T-helper 1 cell treated with Interleukin-12 subunit alpha and Interleukin-12 subunit beta and Interleukin-4 antibody, amounts not matched to agents 30 μg/mL and 1 μg/mL, for 36 hours (primary cell): ENCODE results near the gene P2RX5.

ENCODE experiments used
- H3K27ac Mint-ChIP-seq: one replicate; pipeline ENCODE4 v1.8.0; 2021; ENCODE audit warnings: mild to moderate bottlenecking, mixed read lengths
- H3K27me3 Mint-ChIP-seq: one replicate; pipeline ENCODE4 v1.8.0; 2021; ENCODE audit warnings: low read depth, mixed read lengths
- H3K36me3 Mint-ChIP-seq: one replicate; pipeline ENCODE4 v1.8.0; 2021; ENCODE audit warnings: low read depth, mixed read lengths
- H3K4me1 Mint-ChIP-seq: one replicate; pipeline ENCODE4 v1.8.0; 2021; ENCODE audit warnings: low read depth, mixed read lengths
- H3K4me3 Mint-ChIP-seq: one replicate; pipeline ENCODE4 v1.8.0; 2021; ENCODE audit warnings: mild to moderate bottlenecking, moderate library complexity, mixed read lengths
- H3K9me3 Mint-ChIP-seq: one replicate; pipeline ENCODE4 v1.8.0; 2021; ENCODE audit warnings: mixed read lengths

P2RX5 gene

DNA sequence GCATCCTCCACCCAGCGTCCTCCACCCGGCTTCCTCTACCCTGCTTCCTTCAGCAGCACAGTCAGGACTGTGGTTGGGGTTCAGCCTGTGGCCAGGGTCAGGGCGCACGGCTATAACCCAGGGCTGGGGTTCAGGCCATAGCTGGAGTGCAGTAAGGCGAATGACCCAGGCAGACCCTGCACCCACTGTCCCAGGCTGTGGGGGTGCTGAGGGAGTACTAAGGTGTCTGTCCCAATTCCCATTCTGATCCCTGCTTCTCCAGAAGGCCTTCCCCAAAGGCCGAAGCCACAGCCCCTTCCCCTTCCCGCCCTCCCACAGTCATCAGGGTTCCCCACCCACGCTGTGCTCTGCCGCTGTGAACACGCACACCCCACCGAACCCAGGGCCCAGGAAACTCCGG, 14.9 kb downstream of the P2RX5 start:
- no peaks in the 10 kb centered on the region for H3K27me3 Mint-ChIP-seq
- H3K4me3 Mint-ChIP-seq = no peak overlapping the region
- H3K9me3 Mint-ChIP-seq = no peaks in the 10 kb centered on the region
- no peak overlapping the region for H3K27ac Mint-ChIP-seq
- peaks cover 37% of the 10 kb centered on the region for H3K36me3 Mint-ChIP-seq
- H3K4me1 Mint-ChIP-seq = peaks cover 26% of the 10 kb centered on the region

DNA sequence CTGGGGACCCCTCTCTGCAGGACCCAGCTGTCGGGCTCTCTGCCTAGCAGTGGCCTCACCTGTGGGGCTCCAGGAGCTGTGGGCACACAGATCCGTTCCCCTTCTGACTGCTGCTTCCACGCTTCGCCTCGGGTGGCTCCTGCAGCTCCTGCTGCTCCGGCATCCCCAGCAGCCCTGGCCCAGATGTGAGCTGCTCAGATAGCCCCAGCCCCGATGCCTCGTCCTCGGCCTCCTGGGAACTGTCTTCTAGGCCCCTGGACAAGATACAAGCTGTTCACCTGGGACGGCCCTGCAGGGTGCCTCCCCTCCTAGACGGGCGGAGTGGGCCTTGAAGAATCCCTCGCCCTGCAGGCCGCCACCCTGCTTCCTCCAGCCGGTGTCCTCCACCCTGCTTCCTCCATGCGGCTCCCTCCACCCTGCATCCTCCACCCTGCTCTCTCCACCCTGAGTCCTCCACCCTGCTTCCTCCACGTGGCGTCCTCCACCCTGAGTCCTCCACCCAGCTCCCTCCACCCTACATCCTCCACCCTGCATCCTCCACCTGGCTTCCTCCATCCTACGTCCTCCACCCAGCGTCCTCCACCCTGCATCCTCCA, 16.3 kb downstream of the P2RX5 start:
- peak overlapping the region; percentile 57 for H3K27ac Mint-ChIP-seq
- H3K4me3 Mint-ChIP-seq = no peak overlapping the region
- H3K36me3 Mint-ChIP-seq = peaks cover 42% of the 10 kb centered on the region
- no peaks in the 10 kb centered on the region for H3K27me3 Mint-ChIP-seq
- H3K9me3 Mint-ChIP-seq = no peaks in the 10 kb centered on the region
- peaks cover 24% of the 10 kb centered on the region for H3K4me1 Mint-ChIP-seq

DNA sequence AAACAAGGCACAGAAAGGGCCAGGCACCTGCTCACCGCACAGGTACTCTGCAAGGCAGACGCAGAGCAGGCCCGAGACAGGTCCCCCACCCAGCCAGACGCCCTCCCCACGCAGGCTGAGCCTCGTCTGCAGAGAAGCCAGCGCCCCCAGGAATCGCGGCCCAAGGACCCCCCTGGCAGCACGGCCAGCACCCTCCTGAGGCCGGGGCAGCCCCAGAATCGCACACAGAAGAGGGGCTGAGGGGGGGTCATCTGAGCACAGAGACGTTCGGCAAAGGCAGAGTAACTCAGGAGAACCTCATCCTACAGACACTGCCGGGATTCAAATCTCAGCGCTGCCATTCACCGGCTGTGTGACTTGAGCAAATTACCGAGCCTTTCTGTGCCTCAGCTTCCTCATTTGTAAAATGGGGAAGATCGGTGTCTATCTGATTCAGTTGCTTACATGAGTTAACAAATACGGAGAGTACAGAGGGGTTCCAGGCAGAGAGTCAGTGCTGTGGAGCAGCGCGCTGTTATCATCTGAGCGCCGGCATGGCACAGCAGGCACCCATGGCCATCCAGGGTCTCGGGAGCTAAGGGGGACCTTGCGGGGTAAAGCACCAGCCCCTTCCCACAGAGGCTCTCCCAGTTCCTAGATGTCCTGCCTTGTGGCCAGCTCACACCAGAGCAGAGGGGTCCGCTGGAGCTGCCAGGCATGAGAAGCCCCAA, 17.0 kb downstream of the P2RX5 start:
- peaks cover 22% of the 10 kb centered on the region for H3K4me1 Mint-ChIP-seq
- H3K27me3 Mint-ChIP-seq = no peaks in the 10 kb centered on the region
- H3K36me3 Mint-ChIP-seq = peaks cover 39% of the 10 kb centered on the region
- H3K4me3 Mint-ChIP-seq = no peak overlapping the region
- no peaks in the 10 kb centered on the region for H3K9me3 Mint-ChIP-seq
- H3K27ac Mint-ChIP-seq = no peak overlapping the region

DNA sequence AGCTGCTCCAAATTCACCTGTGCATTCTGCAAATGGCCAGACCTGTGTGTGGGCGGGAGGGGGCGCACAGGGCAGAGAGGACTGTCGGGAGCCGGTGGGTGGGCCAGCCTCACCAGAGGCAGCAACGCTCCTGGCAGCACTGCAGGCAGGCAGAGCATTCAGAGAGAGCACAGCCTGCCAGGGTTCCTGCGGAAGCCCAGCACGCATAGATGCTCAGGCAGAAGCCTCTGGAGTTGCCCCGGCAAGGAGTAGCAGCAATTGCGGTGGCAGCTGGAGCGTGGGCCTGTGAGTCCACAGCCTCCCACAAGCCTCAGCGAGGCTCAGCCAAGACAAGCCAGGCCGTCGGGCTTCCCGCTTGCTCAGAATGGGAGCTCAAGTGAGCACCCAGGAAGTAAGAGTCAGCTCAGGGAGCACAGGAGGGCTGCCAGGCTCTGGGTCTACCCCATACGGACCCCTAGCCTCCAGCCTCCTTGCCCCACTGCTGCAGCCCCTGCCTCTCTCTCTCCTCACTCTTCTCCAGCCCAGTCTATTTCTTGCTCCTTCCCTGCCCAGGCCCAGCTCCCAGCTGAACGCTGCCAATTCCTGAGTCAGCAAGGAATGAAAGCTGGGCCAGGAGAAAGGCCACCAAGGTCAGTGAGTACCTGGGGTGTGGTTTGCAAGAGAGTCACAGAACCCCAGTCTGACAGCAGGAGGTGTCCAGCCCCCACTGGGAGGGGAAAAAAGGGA, 17.7 kb downstream of the P2RX5 start:
- no peaks in the 10 kb centered on the region for H3K27me3 Mint-ChIP-seq
- H3K27ac Mint-ChIP-seq = no peak overlapping the region
- H3K9me3 Mint-ChIP-seq = no peaks in the 10 kb centered on the region

DNA sequence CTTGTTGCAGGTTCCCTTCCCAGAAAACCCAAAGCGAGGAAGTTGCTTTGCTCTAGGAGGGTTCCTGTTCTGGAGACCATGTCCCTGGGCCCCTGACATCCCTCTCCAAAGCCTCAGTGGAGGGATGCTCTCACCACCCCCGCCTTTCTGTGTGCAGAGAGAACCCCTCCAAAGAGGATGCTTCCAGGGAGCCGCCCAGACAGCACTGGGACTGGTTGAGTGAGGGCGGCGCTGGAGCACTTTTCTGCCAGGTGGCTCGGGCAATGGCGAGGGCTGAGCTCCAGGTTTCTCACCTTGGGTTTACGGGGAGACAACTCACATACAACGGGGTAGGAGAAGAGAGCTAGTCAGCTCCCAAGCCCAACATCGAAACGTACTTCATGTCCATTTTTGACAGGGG, 20.1 kb downstream of the P2RX5 start:
- Mint-ChIP-seq H3K36me3 (peaks cover 32% of the 10 kb centered on the region), H3K4me1 (peaks cover 7% of the 10 kb centered on the region), H3K27ac (no peak overlapping the region), H3K4me3 (no peak overlapping the region), H3K9me3 (no peaks in the 10 kb centered on the region), H3K27me3 (no peaks in the 10 kb centered on the region)

More for the DNA sequence above, 17.7 kb downstream of the P2RX5 start:
- Mint-ChIP-seq H3K36me3 (peaks cover 39% of the 10 kb centered on the region), H3K4me3 (no peak overlapping the region), H3K4me1 (peaks cover 17% of the 10 kb centered on the region)

DNA sequence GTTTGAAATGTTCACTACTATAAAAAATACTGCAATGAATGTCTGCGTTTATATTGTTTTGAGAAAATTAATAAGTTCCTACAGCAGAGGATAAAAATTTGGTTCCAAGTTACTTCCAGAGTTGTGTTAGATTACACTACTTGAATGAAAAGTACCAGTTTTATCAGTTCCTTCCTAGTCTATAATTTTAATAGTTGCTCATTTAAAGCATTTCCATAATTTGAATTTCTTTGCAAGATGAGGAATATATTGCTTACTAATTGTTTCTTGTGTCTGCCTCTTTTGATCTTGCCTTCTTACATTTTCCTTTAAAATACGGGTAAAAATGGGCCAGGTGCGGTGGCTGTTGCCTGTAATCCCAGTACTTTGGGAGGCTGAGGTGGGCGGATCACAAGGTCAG, 23.4 kb downstream of the P2RX5 start:
- Mint-ChIP-seq H3K27ac (no peak overlapping the region), H3K9me3 (no peaks in the 10 kb centered on the region), H3K36me3 (peaks cover 22% of the 10 kb centered on the region), H3K27me3 (no peaks in the 10 kb centered on the region), H3K4me1 (peaks cover 14% of the 10 kb centered on the region), H3K4me3 (no peak overlapping the region)

DNA sequence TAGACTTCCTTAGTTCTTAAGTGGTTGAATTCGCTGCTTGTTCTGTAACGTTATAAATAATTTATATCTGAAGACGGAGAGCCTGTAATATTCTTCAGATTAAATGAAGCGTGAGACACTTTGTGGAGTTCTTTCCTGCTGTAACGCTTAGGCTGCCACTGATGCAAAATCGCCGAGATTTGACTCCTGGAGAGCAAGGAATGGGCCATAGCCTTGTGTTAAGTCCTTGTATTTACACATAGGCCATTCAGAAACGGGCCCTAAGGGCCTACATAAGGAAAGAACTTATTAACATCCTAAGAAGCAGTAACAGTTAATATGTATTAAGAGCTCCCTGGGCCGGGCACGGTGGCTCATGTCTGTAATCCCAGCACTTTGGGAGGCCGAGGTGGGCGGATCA, 26.4 kb downstream of the P2RX5 start:
- peak overlapping the region; percentile 96 for H3K4me3 Mint-ChIP-seq
- no peaks in the 10 kb centered on the region for H3K9me3 Mint-ChIP-seq
- peaks cover 23% of the 10 kb centered on the region for H3K4me1 Mint-ChIP-seq
- peaks cover 12% of the 10 kb centered on the region for H3K36me3 Mint-ChIP-seq
- H3K27me3 Mint-ChIP-seq = no peaks in the 10 kb centered on the region
- H3K27ac Mint-ChIP-seq = peak overlapping the region; percentile 91

DNA sequence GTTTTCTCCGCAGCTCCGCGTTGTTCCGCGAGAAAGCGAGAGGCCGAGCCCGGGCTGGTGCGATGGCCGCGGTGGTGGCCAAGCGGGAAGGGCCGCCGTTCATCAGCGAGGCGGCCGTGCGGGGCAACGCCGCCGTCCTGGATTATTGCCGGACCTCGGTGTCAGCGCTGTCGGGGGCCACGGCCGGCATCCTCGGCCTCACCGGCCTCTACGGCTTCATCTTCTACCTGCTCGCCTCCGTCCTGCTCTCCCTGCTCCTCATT, 26.9 kb downstream of the P2RX5 start:
- peaks cover 12% of the 10 kb centered on the region for H3K36me3 Mint-ChIP-seq
- peak overlapping the region; percentile 91 for H3K27ac Mint-ChIP-seq
- peak overlapping the region; percentile 96 for H3K4me3 Mint-ChIP-seq
- H3K27me3 Mint-ChIP-seq = no peaks in the 10 kb centered on the region
- peaks cover 23% of the 10 kb centered on the region for H3K4me1 Mint-ChIP-seq
- H3K9me3 Mint-ChIP-seq = no peaks in the 10 kb centered on the region

DNA sequence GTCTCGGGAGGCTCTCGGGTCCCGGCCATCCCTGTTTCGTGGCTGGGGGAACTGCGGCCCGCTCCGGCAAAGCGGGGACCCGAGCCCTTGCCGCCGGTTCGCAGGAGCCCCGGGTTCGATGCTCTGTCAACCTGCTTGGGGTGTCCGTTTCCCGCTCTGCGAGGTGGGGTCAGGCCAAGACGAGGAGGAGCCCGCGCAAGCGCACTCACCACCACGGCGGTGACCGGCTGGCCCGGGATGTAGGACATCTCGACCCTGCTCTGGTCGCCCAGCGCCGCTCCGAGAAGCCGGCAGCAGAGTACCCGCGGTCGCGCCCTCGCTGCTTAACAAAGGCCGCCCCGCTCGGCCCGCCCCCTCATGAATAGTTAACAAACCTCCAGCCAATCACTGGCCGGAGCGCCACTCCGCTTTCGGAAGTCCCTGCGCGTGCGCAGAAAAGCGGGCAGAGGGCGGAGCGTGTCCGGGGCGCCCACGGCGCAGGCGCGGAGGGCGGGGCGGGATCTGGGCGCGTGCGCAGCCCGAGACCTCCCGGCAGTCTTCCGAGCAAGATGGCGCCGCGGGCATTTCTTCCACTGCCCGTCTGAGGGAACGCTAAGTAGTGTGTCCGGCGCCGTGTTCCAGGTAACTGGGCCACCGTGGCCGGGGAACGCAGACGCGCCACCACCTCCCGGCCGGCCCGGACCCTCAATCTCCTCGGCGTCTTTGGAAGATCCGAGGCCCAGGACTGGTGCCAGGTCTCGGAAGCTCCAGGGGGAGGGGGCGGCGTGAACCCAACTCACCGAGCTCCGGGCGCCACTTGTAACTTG, 27.5 kb downstream of the P2RX5 start, which contains the start of the genes EMC6 and TAX1BP3:
Gene EMC6 (plus strand): TSS at position 534 of the 806 bp plus-strand sequence. CDS start 335 bp downstream, outside the sequence.
Gene TAX1BP3 (minus strand): TSS at position 300 of the 806 bp plus-strand sequence. CDS start 52 bp downstream, at position 248.
- Mint-ChIP-seq H3K27me3 (no peaks in the 10 kb centered on the region), H3K4me3 (peak within 1 kb of the TSS; percentile 96), H3K27ac (peak within 1 kb of the TSS; percentile 91), H3K4me1 (peaks cover 23% of the 10 kb centered on the region), H3K36me3 (peaks cover 12% of the 10 kb centered on the region), H3K9me3 (no peaks in the 10 kb centered on the region)

DNA sequence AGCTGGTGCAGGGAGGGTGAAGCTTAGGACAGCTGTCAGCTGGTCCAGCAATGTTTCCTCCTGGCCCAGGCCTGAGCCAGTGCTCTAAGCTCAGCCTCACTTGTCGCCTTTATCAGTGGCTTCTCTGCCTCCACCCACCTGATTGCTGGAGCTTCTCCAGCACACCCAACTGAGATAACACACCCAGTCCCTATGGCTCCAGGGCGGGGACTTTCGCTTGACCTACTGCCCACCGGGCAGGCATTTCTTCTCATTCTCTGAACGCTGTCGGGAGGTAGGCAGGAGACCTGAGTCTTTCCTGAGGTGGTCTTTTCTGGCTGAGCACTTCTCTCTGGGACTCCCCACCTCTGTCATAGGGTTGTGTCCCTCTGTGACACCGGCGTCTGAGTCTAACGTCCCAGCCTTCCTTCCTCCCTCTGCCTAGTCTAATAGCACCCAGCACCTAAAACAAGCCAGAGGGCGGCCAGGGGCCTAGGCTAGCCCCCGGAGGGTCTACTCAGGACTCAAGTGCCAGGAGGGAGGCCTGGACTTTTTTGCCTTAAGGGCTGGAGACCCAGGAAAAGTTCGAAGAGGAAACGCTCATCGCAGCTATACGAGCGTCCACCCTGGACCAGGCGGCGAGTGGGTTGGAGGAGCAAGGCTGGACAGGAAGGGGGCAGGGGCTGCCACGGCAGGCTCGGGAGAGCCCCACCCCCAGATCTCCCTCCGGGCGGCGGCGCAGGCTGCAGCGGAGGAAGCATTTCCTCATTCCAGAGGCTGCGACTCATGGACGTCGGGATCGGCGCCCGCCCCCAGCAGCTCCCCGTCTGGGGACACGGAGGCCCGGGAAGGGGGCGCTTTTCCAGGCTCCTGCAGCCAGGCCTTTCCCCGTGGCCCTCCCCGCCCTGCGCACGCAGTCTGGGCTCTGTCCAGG, 28.3 kb downstream of the P2RX5 start:
- H3K4me3 Mint-ChIP-seq = peak overlapping the region; percentile 96
- H3K9me3 Mint-ChIP-seq = no peaks in the 10 kb centered on the region
- H3K36me3 Mint-ChIP-seq = peaks cover 7% of the 10 kb centered on the region
- no peaks in the 10 kb centered on the region for H3K27me3 Mint-ChIP-seq
- peaks cover 23% of the 10 kb centered on the region for H3K4me1 Mint-ChIP-seq
- peak overlapping the region; percentile 62 for H3K27ac Mint-ChIP-seq

DNA sequence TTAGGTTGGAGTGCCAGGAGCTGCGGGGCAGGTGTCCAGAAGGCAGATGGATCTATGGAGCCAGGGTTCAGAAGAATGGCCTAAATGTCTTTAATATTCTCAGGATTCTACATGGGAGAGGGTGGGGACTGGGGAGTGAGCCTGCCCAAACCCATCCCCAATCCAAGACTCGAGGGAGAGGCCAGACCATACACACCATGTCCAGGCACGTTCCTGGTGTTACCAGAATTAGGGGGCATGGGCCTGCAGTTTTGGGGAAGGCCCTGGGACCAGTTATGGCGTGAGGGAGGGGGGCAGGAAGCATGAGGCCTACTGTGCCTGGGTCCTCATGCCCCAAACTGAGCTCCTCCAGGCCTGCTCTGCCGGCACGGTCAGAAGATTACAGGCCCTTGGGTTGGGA, 29.4 kb downstream of the P2RX5 start:
- Mint-ChIP-seq H3K27me3 (no peaks in the 10 kb centered on the region), H3K4me1 (peaks cover 20% of the 10 kb centered on the region), H3K27ac (peak overlapping the region; percentile 41), H3K36me3 (peaks cover 3% of the 10 kb centered on the region), H3K9me3 (no peaks in the 10 kb centered on the region), H3K4me3 (peak overlapping the region; percentile 79)

DNA sequence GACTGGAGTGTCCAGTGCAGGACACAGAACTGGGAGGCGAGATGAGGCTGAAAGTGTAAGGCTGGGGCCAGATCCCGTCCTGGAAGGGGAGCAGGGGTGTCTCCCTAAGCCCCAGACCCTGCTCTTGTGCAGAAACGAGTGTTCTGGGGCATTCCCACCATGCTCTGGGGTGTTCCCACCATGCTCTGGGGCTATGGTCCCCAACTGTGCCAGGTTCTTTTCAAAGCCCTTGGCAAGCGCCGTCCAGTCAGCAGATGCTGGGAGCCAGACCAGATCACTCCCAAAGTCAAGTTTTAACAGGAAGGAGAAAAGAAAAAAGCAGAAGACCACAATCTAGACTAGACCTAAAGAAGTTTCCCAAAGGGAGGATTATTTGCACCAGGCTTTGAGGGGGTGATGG, 30.1 kb downstream of the P2RX5 start:
- Mint-ChIP-seq H3K4me3 (peak overlapping the region; percentile 60), H3K9me3 (no peaks in the 10 kb centered on the region), H3K4me1 (peaks cover 19% of the 10 kb centered on the region), H3K36me3 (peaks cover 1% of the 10 kb centered on the region), H3K27me3 (no peaks in the 10 kb centered on the region), H3K27ac (no peak overlapping the region)

DNA sequence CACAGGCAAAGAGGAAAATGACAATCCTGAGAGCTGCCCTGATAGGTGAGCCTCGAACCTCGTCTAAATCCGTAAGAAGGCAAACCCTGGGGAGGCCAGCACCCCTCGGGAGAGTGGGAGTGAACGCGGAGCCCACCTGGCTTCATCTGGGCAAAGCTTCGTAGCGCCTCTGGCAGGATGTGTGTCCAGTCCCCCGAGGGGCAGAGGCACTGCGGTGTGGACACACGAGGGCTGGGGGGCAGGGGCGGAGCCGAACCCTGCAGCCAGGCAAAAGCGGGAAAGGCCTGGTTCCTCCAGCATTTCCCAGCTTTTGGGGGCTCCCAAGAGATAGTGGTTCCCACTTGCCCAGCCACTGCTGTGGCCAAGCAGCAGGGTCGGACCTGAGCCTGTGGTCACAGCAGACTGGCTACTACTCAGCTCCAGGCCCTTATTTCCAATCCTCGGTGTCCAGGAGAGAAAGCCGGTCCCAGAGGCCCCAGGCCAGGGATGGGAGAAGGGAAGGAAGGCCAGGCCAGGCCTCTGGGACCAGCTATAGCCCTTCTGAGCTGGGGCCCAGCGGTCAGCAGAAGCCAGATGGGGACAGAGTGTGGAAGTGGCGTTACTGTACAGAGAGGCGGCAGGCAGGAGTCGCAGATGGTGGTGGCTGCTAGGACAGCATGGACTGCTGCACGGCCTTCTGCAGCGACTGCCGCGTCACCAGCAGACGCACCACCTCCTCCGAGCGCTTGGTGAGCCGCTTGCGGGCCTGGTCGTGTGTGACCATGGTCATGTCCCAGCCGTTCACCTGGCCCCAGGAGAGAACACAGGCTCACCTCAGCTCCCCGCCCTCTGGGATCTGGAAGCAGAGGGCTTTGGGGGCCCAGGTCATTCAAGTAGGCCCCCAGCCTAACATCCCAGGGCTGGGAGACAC, 32.6 kb downstream of the P2RX5 start:
- peaks cover 11% of the 10 kb centered on the region for H3K4me1 Mint-ChIP-seq

More for the DNA sequence above, 32.6 kb downstream of the P2RX5 start:
- Mint-ChIP-seq H3K27ac (no peak overlapping the region), H3K36me3 (no peaks in the 10 kb centered on the region), H3K4me3 (no peak overlapping the region), H3K9me3 (no peaks in the 10 kb centered on the region), H3K27me3 (no peaks in the 10 kb centered on the region)
